Amygdala (tissue), 56 donors: ENCODE data around the gene CSF1R.
A peak's percentile ranks its signal among the peaks of the same experiment; 100 is the strongest.

ENCODE experiments used
- DNase-seq, 56 donors: peaks; one replicate each; lab custom pipeline; 2025; lab: John Stamatoyannopoulos, UW

Gene CSF1R

GRCh38 chr5:150085950-150086715 is at the start of gene CSF1R:
Gene CSF1R (minus strand): TSS chr5:150086554. CDS start chr5:150086427, 127 bp downstream.
- DNase-seq = no peak

GRCh38 chr5:150135557-150136304 is 49.4 kb upstream of the CSF1R start:
- DNase-seq = no peak

GRCh38 chr5:150134198-150134588 is 47.8 kb upstream of the CSF1R start:
- DNase-seq = no peak

- DNase-seq = no peak
Observed at GRCh38 chr5:150133581-150134197, 47.3 kb upstream of the CSF1R start.

- no peak for DNase-seq
Observed at GRCh38 chr5:150132740-150133139, 46.4 kb upstream of the CSF1R start.

GRCh38 chr5:150131978-150132694 is 45.8 kb upstream of the CSF1R start:
- no peak for DNase-seq

- no peak for DNase-seq
Observed at GRCh38 chr5:150131461-150131860, 45.1 kb upstream of the CSF1R start.

GRCh38 chr5:150130493-150130922 is 44.2 kb upstream of the CSF1R start:
- DNase-seq = no peak

- peak in 39 of 56 donors; percentile 14 to 75 (median 48) for DNase-seq
Observed at GRCh38 chr5:150129813-150130492, 43.6 kb upstream of the CSF1R start.

GRCh38 chr5:150129454-150129812 is 43.1 kb upstream of the CSF1R start:
- no peak for DNase-seq

- DNase-seq = no peak
Observed at GRCh38 chr5:150126921-150127265, 40.5 kb upstream of the CSF1R start.

GRCh38 chr5:150126199-150126920 is 40.0 kb upstream of the CSF1R start:
- DNase-seq = no peak

- DNase-seq = no peak
Observed at GRCh38 chr5:150125334-150125733, 39.0 kb upstream of the CSF1R start.

GRCh38 chr5:150124596-150124995 is 38.2 kb upstream of the CSF1R start:
- DNase-seq = no peak

GRCh38 chr5:150124111-150124557 is 37.8 kb upstream of the CSF1R start:
- no peak for DNase-seq

GRCh38 chr5:150123542-150123941 is 37.2 kb upstream of the CSF1R start:
- no peak for DNase-seq

- no peak for DNase-seq
Observed at GRCh38 chr5:150122536-150123481, 36.5 kb upstream of the CSF1R start.

GRCh38 chr5:150122158-150122510 is 35.8 kb upstream of the CSF1R start:
- no peak for DNase-seq
